ENCODE data around the gene CTAGE4. TPM values are rescaled to one million over a fixed set of nuclear protein-coding genes. Genes with fewer than 3 reads are reported as not detected.
"Not testable (repeated sequence)": the region's sequence is repeated elsewhere in the genome, so short reads cannot be mapped to it uniquely, and the experiment has no call there.

Gene CTAGE4
- polyA plus RNA-seq (ENCODE audit: insufficient read length in 3 of 3), result 1 to 10 TPM; 2.6 to 5.0 (median 2.7) TPM

GRCh38 chr7:144183166-144183565 lies at the start of gene CTAGE4:
CTAGE4 (plus strand) TSS chr7:144183466; CDS start chr7:144183504, 38 bp downstream.
- DNase-seq (ENCODE audit: low read depth in 3 of 3, low spot score in 2 of 3), result not testable (repeated sequence)

GRCh38 chr7:144134116-144134515 lies 49.1 kb upstream of the CTAGE4 start:
- no peak for DNase-seq (ENCODE audit: low read depth in 3 of 3, low spot score in 2 of 3)

GRCh38 chr7:144137501-144137900 lies 45.8 kb upstream of the CTAGE4 start:
- no peak for DNase-seq (ENCODE audit: low read depth in 3 of 3, low spot score in 2 of 3)

- DNase-seq (ENCODE audit: low read depth in 3 of 3, low spot score in 2 of 3), result no peak
Measured at GRCh38 chr7:144142187-144142586, 41.1 kb upstream of the CTAGE4 start.

GRCh38 chr7:144144426-144144825 lies 38.8 kb upstream of the CTAGE4 start:
- no peak for DNase-seq (ENCODE audit: low read depth in 3 of 3, low spot score in 2 of 3)

GRCh38 chr7:144148224-144148827 lies 34.9 kb upstream of the CTAGE4 start:
- DNase-seq (ENCODE audit: low read depth in 3 of 3, low spot score in 2 of 3), result no peak

GRCh38 chr7:144158861-144159260 lies 24.4 kb upstream of the CTAGE4 start:
- no peak for DNase-seq (ENCODE audit: low read depth in 3 of 3, low spot score in 2 of 3)

GRCh38 chr7:144164784-144165183 lies 18.5 kb upstream of the CTAGE4 start:
- no peak for DNase-seq (ENCODE audit: low read depth in 3 of 3, low spot score in 2 of 3)

- not testable (repeated sequence) for DNase-seq (ENCODE audit: low read depth in 3 of 3, low spot score in 2 of 3)
Measured at GRCh38 chr7:144171594-144172350, 11.5 kb upstream of the CTAGE4 start.

- DNase-seq (ENCODE audit: low read depth in 3 of 3, low spot score in 2 of 3), result no peak
Measured at GRCh38 chr7:144174613-144175012, 8.7 kb upstream of the CTAGE4 start.

GRCh38 chr7:144178380-144179164 lies 4.7 kb upstream of the CTAGE4 start:
- DNase-seq (ENCODE audit: low read depth in 3 of 3, low spot score in 2 of 3), result peak in 2 of 3 donors; percentile 1 to 4

GRCh38 chr7:144179165-144179479 lies 4.1 kb upstream of the CTAGE4 start:
- not testable (repeated sequence) for DNase-seq (ENCODE audit: low read depth in 3 of 3, low spot score in 2 of 3)

GRCh38 chr7:144187848-144188247 lies 4.6 kb downstream of the CTAGE4 start:
- not testable (repeated sequence) for DNase-seq (ENCODE audit: low read depth in 3 of 3, low spot score in 2 of 3)

- DNase-seq (ENCODE audit: low read depth in 3 of 3, low spot score in 2 of 3), result not testable (repeated sequence)
Measured at GRCh38 chr7:144188578-144189171, 5.4 kb downstream of the CTAGE4 start.

- not testable (repeated sequence) for DNase-seq (ENCODE audit: low read depth in 3 of 3, low spot score in 2 of 3)
Measured at GRCh38 chr7:144193782-144194181, 10.5 kb downstream of the CTAGE4 start.

GRCh38 chr7:144194453-144194852 lies 11.2 kb downstream of the CTAGE4 start:
- not testable (repeated sequence) for DNase-seq (ENCODE audit: low read depth in 3 of 3, low spot score in 2 of 3)

GRCh38 chr7:144195212-144195872 lies 12.1 kb downstream of the CTAGE4 start, which contains the start of gene ARHGEF35:
ARHGEF35 (minus strand) TSS chr7:144195833; CDS start chr7:144188383, 7,450 bp downstream.
- DNase-seq (ENCODE audit: low read depth in 3 of 3, low spot score in 2 of 3), result not testable (repeated sequence)

GRCh38 chr7:144198934-144199333 lies 15.7 kb downstream of the CTAGE4 start:
- DNase-seq (ENCODE audit: low read depth in 3 of 3, low spot score in 2 of 3), result not testable (repeated sequence)

GRCh38 chr7:144201978-144202377 lies 18.7 kb downstream of the CTAGE4 start:
- DNase-seq (ENCODE audit: low read depth in 3 of 3, low spot score in 2 of 3), result not testable (repeated sequence)

GRCh38 chr7:144203086-144203485 lies 19.8 kb downstream of the CTAGE4 start:
- DNase-seq (ENCODE audit: low read depth in 3 of 3, low spot score in 2 of 3), result not testable (repeated sequence)

All from right renal cortex interstitium (tissue), 3 donors.